ENCODE data around the gene DPYSL4. TPM values are rescaled to one million over a fixed set of nuclear protein-coding genes. Genes with fewer than 3 reads are reported as not detected.

The DPYSL4 gene
- total RNA-seq, 1 experiment from 2014 or later = 26.3 TPM

- Histone ChIP-seq H2BK5ac (ENCODE audit: insufficient read length, low read length) (no peak overlapping the region), H3K79me2 (ENCODE audit: insufficient read depth, low read length) (no peaks in the 10 kb centered on the region), H2AK5ac (ENCODE audit: insufficient read length, low read length) (no peak overlapping the region), H4K20me1 (ENCODE audit: control insufficient read depth, insufficient read depth, insufficient read length) (no peaks in the 10 kb centered on the region), H3K79me1 (ENCODE audit: insufficient read depth, low read depth, low read length, poor library complexity, severe bottlenecking) (no peaks in the 10 kb centered on the region), H3K4me1 (ENCODE audit: insufficient read depth, low read length) (no peaks in the 10 kb centered on the region), H3K27me3 (ENCODE audit: insufficient read depth, low read length) (no peaks in the 10 kb centered on the region), H3K27ac (ENCODE audit: insufficient read length, low read depth, low read length) (no peak overlapping the region), H3K4ac (ENCODE audit: low read depth, low read length) (no peak overlapping the region), H3T11ph (ENCODE audit: low read length) (no peak overlapping the region), H3K23me2 (ENCODE audit: insufficient read length, low read depth, low read length, poor library complexity, severe bottlenecking) (no peaks in the 10 kb centered on the region), H2BK120ac (ENCODE audit: low read depth, low read length, poor library complexity, severe bottlenecking) (no peak overlapping the region), H2BK15ac (ENCODE audit: low read depth, low read length) (no peak overlapping the region), H4K8ac (replicated peaks; ENCODE audit: insufficient read length, low read depth, low read length) (no peak overlapping the region), H2BK12ac (ENCODE audit: insufficient read length, low read depth, low read length) (no peak overlapping the region), H3K18ac (ENCODE audit: insufficient read length, low read depth, low read length) (no peak overlapping the region), H3K14ac (ENCODE audit: insufficient read depth, low read length) (no peak overlapping the region), H3K9ac (ENCODE audit: extremely low read depth, insufficient read length, low read length) (no peak overlapping the region), H4K5ac (ENCODE audit: insufficient read length, low read depth, low read length) (no peak overlapping the region), H2AFZ (ENCODE audit: low read length) (no peak overlapping the region), H4K91ac (ENCODE audit: insufficient read length, low read depth, low read length) (no peak overlapping the region), H2BK20ac (ENCODE audit: low read depth, low read length, poor library complexity, severe bottlenecking) (no peak overlapping the region), H3K4me2 (ENCODE audit: insufficient read depth, insufficient read length, low read length) (no peak overlapping the region), H3K9me3 (ENCODE audit: control insufficient read depth, low read depth, low read length) (no peaks in the 10 kb centered on the region), H3K23ac (ENCODE audit: insufficient read length, low read depth, low read length) (no peak overlapping the region), H3K56ac (ENCODE audit: insufficient read length, low read depth, low read length) (no peak overlapping the region)
- Mint-ChIP-seq H3K4me1 (peaks cover 10 to 25% of the 10 kb centered on the region in 2 experiments), H3K9me3 (no peaks in the 10 kb centered on the region; a peak in 1 of 5 replicates), H3K27me3 (ENCODE audit: low read depth) (no peaks in the 10 kb centered on the region; the same call in 1 of the 2 replicates), H3K4me3 (no peak overlapping the region), H3K36me3 (ENCODE audit: insufficient read depth in 1 of 3, low read depth in 3 of 3) (no peaks in the 10 kb centered on the region), H3K27ac (no peak overlapping the region)
- TF ChIP-seq CTCF (conservative IDR thresholded peaks at IDR 0.05) = no peak
- WGBS (ENCODE audit: extremely low coverage, insufficient read length, low lambda C conversion rate) = no CpG with 5 or more reads among the region's 15 CpGs
- DNase-seq = no peak
Observed at GRCh38 chr10:132240156-132240555, 53.4 kb downstream of the DPYSL4 start.

Measured in H9 (cell line).